SH-SY5Y (cell line): ENCODE measurements around the gene PSMD5.

ENCODE experiments used
- GATA2 ChIP-seq: IDR thresholded peaks from 2 replicates; pipeline ENCODE4 v1.6.1; 2011; ENCODE audit warnings: mild to moderate bottlenecking, low read depth, low read length
- GATA3 ChIP-seq: IDR thresholded peaks from 2 replicates; pipeline ENCODE4 v1.6.1; 2011; ENCODE audit warnings: low read depth, mild to moderate bottlenecking, low read length, moderate library complexity

The PSMD5 gene

DNA sequence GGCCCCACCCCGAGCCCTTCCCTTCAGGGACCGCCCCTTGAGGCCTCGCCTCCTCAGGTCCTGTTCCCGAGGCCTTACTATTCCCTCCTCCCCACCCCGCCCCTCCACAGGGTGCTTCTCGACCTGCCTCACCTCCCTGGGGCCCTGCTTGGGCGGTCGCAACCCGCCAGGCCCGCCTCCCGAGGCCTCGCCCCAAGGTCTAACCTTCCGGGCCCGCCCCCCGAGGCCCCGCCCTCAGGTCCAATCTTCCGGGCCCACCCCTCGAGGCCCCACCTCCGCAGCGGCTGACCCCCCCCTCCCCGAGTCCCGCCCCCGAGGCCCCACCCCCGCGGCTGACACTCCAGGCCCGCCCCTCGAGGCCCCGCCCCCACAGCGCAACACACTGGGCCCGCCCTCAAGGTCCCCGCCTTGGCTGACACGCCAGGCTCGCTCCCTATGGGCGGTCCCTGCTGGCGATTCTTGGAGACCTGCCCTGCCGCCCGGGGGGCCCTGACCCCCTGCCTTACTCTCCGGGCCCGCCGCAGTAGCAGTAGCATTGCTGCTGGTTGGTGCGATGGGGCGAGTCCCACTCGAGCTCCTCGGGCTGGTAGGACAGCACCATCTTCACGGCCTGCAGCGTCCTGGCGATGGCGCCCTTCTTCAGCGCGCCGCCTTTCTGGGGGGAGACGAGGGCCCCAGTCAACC lies 26.1 kb upstream of the PSMD5 start:
- TF ChIP-seq GATA3, result no peak
- no peak for TF ChIP-seq GATA2

DNA sequence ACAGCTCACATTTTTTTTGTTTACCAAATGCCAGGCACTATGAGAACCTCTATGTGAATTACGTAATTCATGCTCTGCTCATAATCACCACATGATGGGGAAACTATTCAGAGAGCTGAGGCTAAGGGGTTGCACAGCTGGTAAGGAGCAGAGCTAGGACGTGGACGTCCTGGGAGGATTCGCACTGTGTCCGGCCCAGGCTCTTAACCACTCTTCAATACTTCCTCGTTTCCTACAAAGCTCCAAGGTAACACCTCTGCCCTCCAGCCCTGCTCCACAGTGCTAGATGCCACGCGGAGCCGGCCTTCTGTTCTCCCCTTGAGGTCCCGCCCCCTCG lies 25.6 kb upstream of the PSMD5 start:
- TF ChIP-seq GATA3 (no peak), GATA2 (no peak)

DNA sequence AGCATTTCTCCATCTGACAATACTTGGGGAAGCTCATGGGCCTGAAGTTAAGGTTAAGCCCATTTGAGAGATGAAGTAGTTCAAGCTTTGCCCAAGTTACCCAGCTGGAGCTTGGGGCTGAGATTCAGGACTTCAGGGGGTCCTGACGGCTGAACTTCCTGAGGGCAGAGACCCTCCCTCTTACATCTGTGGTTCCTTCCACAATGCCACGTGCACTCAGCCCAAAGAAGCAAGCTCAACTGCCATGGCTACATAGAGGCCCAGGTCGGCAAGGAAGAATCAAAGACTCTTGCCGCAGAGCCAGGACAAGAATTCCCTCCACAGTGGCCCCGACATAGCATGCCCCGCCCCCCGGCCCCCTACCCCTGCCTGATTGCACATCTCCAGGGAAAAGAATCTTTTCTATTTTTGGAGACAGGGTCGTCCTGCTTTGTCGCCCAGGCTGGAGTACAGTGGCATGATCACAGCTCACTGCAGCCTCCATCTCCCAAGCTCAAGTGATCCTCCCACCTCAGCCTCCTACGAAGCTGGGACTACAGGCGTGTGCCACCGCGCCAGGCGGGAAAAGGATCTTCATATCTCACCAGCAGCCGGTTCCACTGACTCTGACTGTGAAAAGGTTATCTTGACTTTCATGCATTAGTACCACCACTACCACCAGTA lies 25.1 kb upstream of the PSMD5 start:
- TF ChIP-seq GATA2, result no peak

DNA sequence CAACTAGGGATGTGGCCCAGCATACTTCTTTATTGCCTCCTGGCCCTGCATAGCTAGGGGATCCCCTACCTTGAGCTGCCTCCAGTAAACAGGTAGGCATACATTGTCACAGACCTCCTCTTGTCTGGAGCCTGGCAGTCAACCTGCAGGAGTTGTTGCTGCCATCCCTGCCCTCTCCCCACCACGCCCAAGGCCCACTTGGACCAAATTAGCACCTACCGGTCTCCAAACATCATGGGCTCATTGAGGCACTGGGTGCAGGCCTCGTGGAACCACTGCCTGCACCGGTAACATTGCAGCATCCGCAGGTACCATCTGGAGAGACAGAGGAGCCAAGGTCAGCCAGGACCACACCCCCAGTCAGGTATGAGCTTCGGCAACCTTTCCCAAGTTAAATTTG lies 23.9 kb upstream of the PSMD5 start:
- no peak for TF ChIP-seq GATA3
- TF ChIP-seq GATA2, result no peak

DNA sequence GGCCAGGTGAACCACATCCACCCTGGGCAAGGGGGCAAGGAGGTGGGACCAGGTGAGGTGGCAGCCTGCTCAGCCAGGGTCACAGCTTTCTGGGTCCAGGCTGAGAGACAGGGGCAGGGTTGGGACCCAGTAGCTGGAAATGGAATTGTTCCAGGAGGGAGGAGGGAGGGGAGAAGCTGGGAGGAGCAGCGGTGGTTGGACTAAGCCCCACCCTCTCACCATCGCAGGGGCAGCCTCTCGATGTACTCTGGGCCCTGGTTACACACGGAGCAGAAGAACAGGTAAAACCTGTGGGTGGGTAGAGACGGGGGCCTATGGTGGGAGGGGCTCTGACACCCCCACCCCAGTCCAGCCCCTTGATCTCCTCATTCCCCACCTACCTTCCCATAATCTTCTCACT lies 23.1 kb upstream of the PSMD5 start:
- no peak for TF ChIP-seq GATA2

DNA sequence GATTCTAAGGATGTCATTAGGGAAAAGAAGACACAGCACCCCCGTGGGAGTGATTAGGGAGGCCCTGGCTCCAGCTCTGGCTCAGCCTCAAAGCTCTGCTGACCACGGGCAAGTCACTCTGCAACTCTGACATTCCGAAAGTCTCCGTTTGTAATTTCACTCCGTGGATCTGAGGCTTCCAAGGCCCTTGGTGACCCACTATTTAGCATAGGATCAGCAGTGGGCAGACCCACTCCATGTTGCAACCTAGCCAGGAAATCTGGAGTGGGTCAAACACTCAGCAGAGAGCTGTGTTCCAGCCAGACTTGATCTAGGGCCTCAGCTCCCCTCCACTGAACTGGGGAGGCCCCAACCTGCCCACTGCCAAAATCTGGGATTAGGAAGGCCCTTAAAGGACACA lies 22.5 kb upstream of the PSMD5 start:
- no peak for TF ChIP-seq GATA2
- TF ChIP-seq GATA3, result no peak

DNA sequence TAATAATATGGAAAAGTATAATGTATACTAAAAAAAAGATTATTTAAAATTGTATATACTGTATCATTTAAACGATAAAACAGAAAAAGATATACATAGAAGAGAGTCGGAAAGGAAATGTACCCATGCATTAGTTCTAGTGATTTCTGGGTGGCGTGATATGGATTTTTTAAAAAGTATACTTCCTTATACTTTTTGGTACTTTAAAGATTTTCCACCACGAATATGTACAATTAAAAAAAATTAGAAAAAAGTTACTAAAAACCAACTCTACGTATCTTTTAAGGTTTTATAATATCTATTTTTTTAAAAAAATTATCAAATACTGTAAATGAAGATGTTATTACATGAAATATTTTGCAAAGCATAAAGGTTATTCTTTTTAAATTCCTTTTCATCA lies 22.0 kb upstream of the PSMD5 start:
- TF ChIP-seq GATA3 (no peak), GATA2 (no peak)

DNA sequence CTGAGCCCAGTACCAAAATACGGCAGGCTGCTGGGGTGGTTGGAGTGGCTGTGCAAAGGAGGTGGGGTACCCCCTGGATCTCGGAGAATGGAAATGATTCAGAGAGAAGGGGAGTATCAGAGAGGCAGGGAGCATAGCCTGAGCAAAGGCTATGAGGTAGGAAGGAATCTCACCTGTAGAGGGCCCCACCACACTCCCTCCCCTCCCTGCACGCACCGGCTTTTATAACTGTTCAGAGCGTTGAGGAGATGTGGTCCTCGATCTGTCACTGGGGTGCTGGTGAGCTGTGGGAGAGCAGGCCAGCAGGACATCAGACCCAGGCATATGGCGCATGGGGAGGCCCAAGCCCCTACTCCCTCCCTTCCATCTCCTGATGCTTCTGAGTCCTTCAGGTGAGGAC lies 21.1 kb upstream of the PSMD5 start:
- TF ChIP-seq GATA2, result no peak
- TF ChIP-seq GATA3, result no peak

DNA sequence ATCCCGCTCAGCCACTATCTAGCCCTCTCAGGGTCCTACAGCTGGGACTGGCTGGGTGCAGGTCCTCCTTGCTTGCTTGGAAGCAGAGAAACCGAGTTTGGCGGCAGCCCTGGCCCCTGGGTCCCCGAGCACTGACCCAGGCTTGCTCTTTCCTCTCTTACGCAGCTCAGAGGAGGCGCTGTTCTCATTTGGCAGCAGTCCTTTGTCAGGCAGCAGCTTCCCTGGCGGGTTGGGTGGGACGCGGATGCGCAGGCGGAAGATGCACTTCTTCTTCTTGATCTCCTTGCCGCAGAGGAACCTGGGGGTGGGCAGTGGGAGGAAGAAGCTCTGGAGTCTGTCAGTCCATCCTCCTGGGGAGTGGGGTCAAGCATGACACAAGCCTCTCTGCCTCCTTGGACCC lies 19.7 kb upstream of the PSMD5 start:
- TF ChIP-seq GATA2 (no peak), GATA3 (no peak)

DNA sequence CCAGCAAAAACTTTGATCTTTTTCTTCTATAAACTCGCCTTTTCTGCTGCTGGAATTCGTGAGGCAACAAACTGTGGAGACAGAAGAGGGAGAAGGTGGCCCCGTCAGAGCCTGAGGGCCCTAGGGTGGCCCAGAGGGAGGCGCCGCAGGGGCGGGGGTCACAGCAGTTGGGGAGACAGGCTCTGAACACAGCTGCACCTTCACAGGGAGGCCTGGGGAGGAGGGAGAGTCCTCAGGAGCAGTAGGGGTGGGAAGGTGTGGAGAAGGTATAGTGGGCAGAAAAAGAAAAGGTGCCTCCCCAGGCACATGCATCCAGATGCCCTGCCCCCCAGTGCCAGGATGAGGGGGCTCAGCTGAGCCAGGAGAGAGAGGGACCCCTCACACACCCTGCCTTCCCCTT lies 19.2 kb upstream of the PSMD5 start:
- TF ChIP-seq GATA2 (no peak), GATA3 (no peak)

DNA sequence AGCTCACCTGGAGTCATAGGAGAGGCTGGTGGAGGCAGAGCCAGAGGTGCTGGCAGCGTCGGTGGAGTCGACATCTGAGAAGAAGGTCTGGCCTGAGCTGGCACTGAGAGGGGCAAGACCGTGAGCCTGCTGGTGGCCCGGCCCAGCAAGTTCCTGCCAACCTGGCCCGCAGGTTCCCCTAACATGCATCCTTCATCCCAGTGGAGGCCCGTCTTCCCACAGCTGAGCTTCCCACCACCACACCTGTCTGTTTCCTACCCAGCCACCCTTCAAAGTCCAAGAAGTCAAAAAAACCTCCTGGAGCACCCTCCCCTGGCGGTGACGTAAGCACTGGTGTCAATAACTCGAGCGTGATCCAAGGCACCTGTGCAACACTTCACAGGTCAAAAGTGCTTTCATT lies 17.4 kb upstream of the PSMD5 start:
- TF ChIP-seq GATA3 (no peak), GATA2 (no peak)

DNA sequence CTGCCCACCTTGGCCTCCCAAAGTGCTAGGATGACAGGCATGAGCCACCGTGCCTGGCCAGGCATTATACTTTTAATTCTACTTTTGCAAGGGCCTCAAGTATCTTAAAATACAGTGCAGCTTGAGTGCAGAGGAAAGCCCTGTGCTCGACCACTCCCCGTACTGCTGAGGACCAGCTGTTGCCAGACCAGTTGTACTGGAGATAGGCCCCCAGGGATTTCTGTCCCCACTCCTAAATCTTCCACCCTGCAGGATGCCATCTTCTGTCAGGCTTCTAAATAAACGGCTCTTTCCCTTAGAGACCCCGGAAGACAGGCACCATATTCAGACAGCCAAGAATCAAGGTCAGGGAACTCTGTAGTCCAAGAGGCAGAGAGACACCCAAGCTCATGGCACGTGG lies 16.6 kb upstream of the PSMD5 start:
- TF ChIP-seq GATA3, result no peak
- TF ChIP-seq GATA2, result no peak

DNA sequence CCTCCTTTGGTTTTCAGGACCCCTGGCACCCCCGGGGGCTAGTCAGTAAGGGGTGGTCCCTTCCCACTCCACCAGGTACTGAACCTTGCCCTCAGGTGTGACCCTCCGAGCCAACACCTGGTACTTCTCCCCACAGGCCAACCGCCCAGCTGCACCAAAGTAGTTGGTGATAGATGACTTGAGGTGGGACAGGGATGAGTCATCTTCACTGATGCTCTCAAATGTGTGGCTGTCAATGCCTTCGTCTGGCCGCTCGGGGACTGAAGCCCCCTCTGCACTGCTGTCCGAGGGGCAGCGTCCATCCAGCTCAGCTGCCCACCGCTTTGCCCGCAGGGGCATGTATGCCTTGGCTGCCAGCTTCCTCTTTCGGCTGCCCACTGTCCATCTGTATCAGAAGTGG lies 15.2 kb upstream of the PSMD5 start:
- TF ChIP-seq GATA2 (no peak), GATA3 (no peak)

DNA sequence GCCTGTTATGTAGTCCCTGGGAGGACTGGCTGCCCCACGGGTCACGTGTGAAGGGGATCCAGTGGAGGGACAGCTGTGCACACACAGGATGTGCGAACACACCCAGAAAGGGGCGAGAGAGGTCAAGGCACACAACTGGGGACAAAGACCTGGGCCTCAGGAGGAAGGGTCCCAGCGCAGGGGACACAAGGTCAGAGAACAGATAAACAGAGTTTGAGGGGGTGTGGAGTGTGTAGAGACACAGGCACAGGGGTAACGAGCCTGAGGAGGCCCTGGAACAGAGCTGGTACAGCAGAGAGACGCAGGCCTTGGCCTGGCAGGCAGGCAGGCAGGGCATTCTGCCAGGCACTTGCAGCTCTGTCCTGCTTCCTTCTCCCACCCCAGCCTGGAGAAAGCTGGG lies 14.8 kb upstream of the PSMD5 start:
- TF ChIP-seq GATA3 (no peak), GATA2 (no peak)

DNA sequence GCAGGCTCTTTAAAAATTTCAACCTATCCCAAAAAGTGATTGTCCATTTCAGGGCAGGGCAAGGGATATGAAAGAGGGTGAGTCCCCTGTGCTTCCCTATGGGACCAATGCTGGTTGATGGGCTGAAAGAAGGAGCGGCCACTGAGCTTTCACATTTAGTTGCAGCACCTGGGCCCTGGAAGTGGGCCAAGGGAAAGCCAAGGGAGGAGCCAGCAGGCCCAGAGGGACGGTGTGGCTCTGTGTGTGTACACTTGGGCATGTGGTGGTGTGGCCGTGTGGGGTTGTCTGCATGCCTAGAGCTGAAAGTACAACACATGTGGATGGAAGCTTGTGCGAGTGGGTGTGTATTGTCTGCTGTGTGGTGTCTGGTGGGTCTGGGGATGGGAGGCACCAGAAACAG lies 14.0 kb upstream of the PSMD5 start:
- TF ChIP-seq GATA3, result no peak
- no peak for TF ChIP-seq GATA2
